GM12873 (cell line): ENCODE measurements around the gene MAD1L1.

Experiments used
- TF ChIP-seq, protein P1 (sequence below): IDR thresholded peaks from 2 replicates; pipeline ENCODE4 v1.5.1; 2012; ENCODE audit warnings: low read depth, mild to moderate bottlenecking, moderate library complexity, low read length, control low read depth; ENCODE audit not compliant: insufficient read depth; ENCODE audit errors: missing control alignments

Gene MAD1L1

GRCh38 chr7:2198760-2199159 lies 34.0 kb downstream of the MAD1L1 start:
- TF ChIP-seq, protein P1, sequence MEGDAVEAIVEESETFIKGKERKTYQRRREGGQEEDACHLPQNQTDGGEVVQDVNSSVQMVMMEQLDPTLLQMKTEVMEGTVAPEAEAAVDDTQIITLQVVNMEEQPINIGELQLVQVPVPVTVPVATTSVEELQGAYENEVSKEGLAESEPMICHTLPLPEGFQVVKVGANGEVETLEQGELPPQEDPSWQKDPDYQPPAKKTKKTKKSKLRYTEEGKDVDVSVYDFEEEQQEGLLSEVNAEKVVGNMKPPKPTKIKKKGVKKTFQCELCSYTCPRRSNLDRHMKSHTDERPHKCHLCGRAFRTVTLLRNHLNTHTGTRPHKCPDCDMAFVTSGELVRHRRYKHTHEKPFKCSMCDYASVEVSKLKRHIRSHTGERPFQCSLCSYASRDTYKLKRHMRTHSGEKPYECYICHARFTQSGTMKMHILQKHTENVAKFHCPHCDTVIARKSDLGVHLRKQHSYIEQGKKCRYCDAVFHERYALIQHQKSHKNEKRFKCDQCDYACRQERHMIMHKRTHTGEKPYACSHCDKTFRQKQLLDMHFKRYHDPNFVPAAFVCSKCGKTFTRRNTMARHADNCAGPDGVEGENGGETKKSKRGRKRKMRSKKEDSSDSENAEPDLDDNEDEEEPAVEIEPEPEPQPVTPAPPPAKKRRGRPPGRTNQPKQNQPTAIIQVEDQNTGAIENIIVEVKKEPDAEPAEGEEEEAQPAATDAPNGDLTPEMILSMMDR = no peak

DNA sequence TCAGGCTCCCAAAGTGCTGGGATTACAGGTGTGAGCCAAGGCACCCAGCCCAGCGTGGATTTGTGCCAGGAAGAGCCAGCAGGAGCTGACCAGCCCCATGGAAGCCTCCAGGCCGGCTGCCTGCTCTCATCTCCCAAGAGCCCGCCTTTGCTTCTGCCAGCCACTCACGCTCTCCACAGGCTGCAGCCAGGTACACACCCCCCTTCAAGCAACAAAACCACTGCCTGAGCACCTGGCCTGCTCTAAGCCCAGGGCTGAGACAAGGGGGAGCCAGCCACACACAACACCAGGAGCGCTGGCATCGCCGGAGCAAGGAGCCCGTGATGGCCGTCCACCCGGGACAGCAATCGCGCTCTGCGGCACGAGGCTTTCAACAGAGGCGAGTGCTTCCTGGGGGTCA lies 34.5 kb downstream of the MAD1L1 start:
- TF ChIP-seq, protein P1 = no peak

- TF ChIP-seq, protein P1 = no peak
Observed at GRCh38 chr7:2197436-2198155, 35.1 kb downstream of the MAD1L1 start.

DNA sequence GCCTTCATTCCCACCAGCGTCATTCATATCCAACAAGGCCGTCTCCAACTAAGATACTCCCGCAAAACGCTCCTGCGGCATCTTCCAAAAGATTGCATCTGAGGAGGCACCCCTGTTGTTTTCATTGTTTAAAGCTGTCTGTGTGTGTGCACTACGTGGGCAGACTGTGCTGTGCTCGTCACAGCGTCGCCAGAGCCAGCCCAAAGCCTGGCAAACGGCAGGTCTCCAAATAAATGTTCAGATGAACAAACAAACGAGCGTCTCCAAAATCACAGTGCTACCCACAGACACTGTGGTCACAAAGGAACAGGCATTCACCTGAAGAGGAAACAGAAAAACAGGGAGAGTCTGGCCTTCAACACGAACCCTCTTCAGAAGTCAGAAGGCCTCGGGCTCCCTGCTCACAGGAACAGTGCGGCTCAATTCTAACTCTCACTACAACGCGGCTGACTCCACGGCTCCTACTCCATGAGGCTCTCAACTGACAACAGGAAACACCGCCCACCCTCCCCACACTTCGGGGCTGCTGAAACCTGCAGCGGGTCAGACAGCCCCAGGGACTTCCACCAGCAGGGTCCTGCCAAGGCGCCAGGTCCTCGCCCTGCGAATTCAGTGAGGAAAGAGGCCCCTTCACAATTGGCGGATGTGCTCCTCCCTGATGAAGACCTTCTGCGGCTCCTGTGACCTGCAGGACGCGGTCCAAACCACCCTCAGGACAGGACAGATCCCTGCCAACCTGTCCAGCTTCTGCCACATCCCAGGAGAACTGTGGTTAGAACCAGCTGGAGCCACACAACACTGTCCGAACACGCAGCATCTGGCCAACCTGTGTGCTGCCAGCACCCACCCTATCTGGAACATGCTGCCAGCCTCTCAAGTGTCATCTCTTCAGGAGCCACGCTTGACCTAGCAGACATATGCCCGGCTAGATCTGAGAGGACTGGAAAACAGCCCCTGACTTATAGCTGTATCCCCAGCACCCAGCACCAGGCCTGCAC lies 36.1 kb downstream of the MAD1L1 start:
- TF ChIP-seq, protein P1 = no peak

DNA sequence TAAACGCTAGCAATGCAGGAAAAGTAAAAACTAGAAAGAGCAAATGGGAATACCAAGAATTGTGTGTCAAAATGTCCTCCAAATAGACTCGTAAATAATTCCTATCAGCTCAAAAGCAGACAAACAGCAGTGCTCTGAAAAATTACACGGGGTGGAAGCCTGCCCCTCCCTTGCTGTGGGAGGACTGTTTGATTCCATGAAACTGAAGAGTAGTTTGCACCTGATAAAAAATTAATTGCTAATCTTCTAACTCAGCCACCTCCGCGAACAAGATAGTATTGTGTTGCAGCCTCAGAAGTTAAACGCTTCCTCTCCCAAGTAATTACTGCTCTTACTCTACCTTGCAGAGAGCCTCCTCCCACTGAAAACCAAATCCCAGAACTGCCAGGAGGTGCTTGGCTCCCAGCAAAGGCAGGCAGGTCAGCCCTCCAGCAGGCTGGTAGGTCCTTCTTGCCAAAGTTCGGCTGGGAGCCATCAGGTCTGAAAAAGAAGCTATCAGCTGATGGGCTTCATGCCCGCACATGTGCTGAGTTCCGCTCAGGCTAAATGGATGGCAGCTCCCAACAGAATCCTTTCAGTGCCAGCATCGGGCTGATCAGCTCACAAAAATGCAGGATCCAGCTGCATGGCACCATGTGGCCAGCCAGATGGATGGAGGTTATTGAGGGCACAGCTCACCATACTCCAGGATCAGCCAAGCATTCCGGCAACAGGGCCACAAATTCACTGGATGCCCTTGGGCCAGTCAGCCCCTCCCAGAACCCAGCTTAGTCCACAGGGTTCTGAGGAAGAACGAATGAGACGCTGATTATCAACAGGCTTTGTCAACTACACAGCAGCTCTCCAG lies 37.1 kb downstream of the MAD1L1 start:
- TF ChIP-seq, protein P1 = no peak

- TF ChIP-seq, protein P1 = no peak
Observed at GRCh38 chr7:2193575-2194305, 39.0 kb downstream of the MAD1L1 start.
